ENCODE data around the gene CHSY3. TPM values are rescaled to one million over a fixed set of nuclear protein-coding genes. Genes with fewer than 3 reads are reported as not detected.

CHSY3 gene
- total RNA-seq, 2 donors from 2014 or later = 24.3 to 28.3 TPM

DNA sequence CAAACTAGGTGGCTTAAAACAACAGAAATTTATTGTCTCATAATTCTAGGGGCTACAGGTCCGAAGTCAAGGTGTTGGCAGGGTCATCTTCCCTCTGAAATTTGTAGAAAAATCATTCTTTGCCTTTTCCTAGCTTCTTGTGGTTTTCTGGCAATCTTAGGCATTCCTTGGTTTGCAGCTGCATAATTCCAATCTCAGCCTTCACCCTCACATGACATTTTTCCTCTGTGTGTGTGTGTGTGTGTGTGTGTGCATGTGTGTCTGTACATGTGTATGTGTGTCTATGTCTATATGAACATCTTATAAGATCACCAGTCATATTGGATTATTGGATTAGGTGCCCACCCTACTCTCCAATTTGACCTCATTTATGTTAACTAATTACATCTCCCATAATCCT, 330.6 kb downstream of the CHSY3 start:
- DNase-seq (ENCODE audit: low spot score) (no peak), ATAC-seq (ENCODE audit: insufficient number of reproducible peaks, low FRiP score, low read depth) (no peak)
- Histone ChIP-seq H3K4me3 (no peak overlapping the region), H3K27me3 (replicated peaks; ENCODE audit: insufficient read depth) (no peaks in the 10 kb centered on the region), H3K4me1 (ENCODE audit: control insufficient read depth in 1 of 2, low read depth in 2 of 2) (no peaks in the 10 kb centered on the region), H3K27ac (no peak overlapping the region), H3K9me3 (no peaks in the 10 kb centered on the region), H3K36me3 (no peaks in the 10 kb centered on the region)
- TF ChIP-seq, protein P1, sequence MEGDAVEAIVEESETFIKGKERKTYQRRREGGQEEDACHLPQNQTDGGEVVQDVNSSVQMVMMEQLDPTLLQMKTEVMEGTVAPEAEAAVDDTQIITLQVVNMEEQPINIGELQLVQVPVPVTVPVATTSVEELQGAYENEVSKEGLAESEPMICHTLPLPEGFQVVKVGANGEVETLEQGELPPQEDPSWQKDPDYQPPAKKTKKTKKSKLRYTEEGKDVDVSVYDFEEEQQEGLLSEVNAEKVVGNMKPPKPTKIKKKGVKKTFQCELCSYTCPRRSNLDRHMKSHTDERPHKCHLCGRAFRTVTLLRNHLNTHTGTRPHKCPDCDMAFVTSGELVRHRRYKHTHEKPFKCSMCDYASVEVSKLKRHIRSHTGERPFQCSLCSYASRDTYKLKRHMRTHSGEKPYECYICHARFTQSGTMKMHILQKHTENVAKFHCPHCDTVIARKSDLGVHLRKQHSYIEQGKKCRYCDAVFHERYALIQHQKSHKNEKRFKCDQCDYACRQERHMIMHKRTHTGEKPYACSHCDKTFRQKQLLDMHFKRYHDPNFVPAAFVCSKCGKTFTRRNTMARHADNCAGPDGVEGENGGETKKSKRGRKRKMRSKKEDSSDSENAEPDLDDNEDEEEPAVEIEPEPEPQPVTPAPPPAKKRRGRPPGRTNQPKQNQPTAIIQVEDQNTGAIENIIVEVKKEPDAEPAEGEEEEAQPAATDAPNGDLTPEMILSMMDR (IDR thresholded peaks at IDR 0.05) = no peak

Other genes starting within 250 kb of the CHSY3 start
- gene MINAR2, start 156.4 kb upstream of the CHSY3 start, total RNA-seq = under 1 TPM in 1 of 2 donors, not detected in 1; 0.27 TPM

All from thoracic aorta (tissue), 2 donors.